HTR-8/SVneo (cell line): ENCODE data around the gene MGA.

Experiments used
- DNase-seq: peaks from one replicate; pipeline ENCODE4 v3.0.0; 2011; ENCODE audit warnings: low spot score, mixed read lengths; ENCODE audit not compliant: insufficient read length
- FAIRE-seq: peaks from 2 replicates; lab custom pipeline; 2011; peaks lifted over from hg19 to GRCh38; lab: Jason Lieb, UNC

Gene MGA

GRCh38 chr15:41821831-41822230, 161.6 kb downstream of the MGA start:
- DNase-seq (no peak), FAIRE-seq (no peak)

- no peak for FAIRE-seq
- no peak for DNase-seq
These were observed 162.3 kb downstream of the MGA start for GRCh38 chr15:41822471-41822870.
